NOMO-1 treated with DMSO at 0.1 percent for 48 hours (cell line): Measurements from ENCODE around the gene RNGTT.

ENCODE experiments used
- DNase-seq: peaks from one replicate; lab custom pipeline; 2025; ENCODE audit not compliant: unreplicated experiment; lab: John Stamatoyannopoulos, UW

The RNGTT gene

GRCh38 chr6:88565836-88566235, 397.6 kb downstream of the RNGTT start:
- DNase-seq: no peak

GRCh38 chr6:88565409-88565811, 398.0 kb downstream of the RNGTT start:
- no peak for DNase-seq

- no peak for DNase-seq
Measured at GRCh38 chr6:88563277-88563625, 400.2 kb downstream of the RNGTT start.

GRCh38 chr6:88562353-88563276, 400.8 kb downstream of the RNGTT start:
- DNase-seq: no peak

- no peak for DNase-seq
Measured at GRCh38 chr6:88561954-88562315, 401.5 kb downstream of the RNGTT start.

- DNase-seq: no peak
Measured at GRCh38 chr6:88561034-88561953, 402.1 kb downstream of the RNGTT start.
